GM23248 (cell line): Measurements from ENCODE around the gene DENND1A.

ENCODE experiments used
- EZH2 ChIP-seq: fragments of 200-600 bp; sonication (generic); IDR thresholded peaks from 2 replicates; pipeline ENCODE4 v1.6.1; 2018; ENCODE audit warnings: antibody characterized with exemption, mild to moderate bottlenecking; ENCODE audit not compliant: insufficient read depth, poor library complexity, severe bottlenecking
- EZH2phosphoT487 ChIP-seq: fragments of 200-600 bp; sonication (generic); IDR thresholded peaks from 2 replicates; pipeline ENCODE4 v1.6.1; 2018; ENCODE audit warnings: antibody characterized with exemption, moderate library complexity, mild to moderate bottlenecking, low read depth; ENCODE audit not compliant: insufficient read depth

DNA sequence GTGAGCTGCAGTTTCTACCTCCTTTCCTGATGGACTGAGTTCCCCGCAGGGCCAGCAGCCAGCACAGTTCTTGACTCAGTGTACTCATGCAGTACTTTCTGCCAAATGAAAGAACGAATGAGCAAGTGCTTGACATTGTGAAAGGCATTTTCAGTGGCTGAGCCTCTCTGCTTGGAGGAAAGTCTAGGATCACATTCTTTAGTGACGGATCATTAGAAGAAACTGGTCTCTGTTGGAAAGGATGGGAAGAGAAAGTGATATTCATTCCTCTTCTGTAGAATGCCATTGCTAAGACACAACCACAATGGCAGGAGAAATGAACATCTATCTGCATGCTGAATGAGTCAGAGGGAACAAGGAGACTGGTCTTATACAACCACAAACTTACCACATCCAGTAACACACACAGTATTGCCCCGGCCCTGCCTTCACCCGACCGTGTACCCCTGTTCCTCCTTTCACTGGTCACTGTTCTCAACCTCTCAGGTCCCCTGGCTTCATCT is 367.0 kb downstream of the DENND1A start:
- TF ChIP-seq EZH2phosphoT487 (no peak), EZH2 (no peak)
